GM13976 (cell line): ENCODE results near the gene TMEM11.

Source experiments
- DNase-seq: peaks from one replicate; pipeline ENCODE4 v3.0.0; 2012; ENCODE audit warnings: low spot score
- in situ Hi-C: fragments of 300-500 bp; cut with MboI; formaldehyde crosslinking; loops from one replicate; pipeline ENCODE4 v1.12.0; 2022; ENCODE audit warnings: low sequenced_read_pairs, mixed read lengths, inconsistent platforms; ENCODE audit not compliant: unreplicated experiment
- TF ChIP-seq, protein P1 (sequence below): IDR thresholded peaks from 2 replicates; pipeline ENCODE4 v1.5.1; 2012; ENCODE audit warnings: borderline replicate concordance, mild to moderate bottlenecking; ENCODE audit not compliant: insufficient read depth; ENCODE audit errors: extremely low read depth, missing control alignments, control extremely low read depth

The TMEM11 gene

DNA sequence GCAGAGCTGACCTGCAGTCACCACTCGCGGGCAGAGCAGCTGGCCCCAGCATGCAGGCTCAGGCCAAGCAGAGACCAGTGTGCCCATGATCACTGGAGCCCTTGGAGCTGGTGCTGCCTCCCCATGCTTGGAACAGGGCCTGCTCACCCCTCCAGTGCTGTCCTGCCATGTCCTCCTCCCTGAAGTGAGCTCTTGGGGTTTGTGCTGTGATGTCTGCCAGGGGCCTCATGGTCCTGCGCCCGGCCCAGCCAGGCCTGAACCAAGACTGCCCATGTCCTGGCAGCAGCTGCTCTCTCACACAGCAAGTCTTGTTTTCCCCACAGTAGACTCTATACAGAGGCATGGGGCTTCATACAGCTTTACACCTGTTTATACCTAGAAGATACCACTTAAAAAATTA is 24.6 kb downstream of the TMEM11 start:
- TF ChIP-seq, protein P1, sequence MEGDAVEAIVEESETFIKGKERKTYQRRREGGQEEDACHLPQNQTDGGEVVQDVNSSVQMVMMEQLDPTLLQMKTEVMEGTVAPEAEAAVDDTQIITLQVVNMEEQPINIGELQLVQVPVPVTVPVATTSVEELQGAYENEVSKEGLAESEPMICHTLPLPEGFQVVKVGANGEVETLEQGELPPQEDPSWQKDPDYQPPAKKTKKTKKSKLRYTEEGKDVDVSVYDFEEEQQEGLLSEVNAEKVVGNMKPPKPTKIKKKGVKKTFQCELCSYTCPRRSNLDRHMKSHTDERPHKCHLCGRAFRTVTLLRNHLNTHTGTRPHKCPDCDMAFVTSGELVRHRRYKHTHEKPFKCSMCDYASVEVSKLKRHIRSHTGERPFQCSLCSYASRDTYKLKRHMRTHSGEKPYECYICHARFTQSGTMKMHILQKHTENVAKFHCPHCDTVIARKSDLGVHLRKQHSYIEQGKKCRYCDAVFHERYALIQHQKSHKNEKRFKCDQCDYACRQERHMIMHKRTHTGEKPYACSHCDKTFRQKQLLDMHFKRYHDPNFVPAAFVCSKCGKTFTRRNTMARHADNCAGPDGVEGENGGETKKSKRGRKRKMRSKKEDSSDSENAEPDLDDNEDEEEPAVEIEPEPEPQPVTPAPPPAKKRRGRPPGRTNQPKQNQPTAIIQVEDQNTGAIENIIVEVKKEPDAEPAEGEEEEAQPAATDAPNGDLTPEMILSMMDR: no peak
- in situ Hi-C loops: loop anchor here (10.0 kb wide), 1 partner anchor 55 kb away; no protein-coding TSS in a partner anchor

DNA sequence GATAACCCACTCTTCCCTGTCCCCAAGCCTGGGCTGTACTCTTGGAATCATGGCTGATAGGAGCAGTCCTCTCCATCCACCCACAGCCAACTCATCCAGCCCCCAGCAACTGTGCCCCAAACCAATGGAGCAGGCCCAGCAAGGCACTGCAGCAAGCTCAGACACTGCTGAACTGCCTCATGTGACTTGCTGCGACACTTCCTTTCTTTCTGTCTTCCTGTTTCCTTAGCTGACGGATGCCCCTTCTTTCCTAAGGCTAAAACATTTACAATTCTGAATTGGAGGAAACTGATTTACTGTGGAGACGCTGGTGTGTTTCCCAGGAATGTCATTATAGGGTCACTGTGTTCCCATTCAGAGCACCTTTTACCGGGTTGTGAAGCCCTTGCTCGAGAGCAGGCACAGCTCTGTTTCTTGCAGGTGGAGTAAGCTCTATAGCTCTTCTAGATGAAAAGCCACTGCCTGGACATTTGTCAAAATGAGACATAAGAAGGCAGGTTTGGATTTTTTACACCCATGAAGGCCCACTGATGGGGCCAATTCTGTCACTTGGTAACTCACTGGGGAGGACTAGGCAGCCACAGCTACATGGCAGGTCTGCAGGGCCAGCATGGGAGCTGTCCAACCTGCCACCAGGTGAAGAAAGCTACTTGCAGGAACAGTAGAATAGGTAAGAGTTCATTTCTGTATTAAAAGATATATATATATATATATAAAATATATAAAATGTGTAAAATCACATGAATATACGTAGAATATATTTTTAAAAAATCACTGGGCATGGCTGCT is 27.4 kb downstream of the TMEM11 start:
- no peak for DNase-seq
- TF ChIP-seq, protein P1: no peak
- in situ Hi-C loops: loop anchor here (10.0 kb wide), 1 partner anchor 58 kb away; no protein-coding TSS in a partner anchor

More for the DNA sequence above, 24.6 kb downstream of the TMEM11 start:
- DNase-seq: no peak

DNA sequence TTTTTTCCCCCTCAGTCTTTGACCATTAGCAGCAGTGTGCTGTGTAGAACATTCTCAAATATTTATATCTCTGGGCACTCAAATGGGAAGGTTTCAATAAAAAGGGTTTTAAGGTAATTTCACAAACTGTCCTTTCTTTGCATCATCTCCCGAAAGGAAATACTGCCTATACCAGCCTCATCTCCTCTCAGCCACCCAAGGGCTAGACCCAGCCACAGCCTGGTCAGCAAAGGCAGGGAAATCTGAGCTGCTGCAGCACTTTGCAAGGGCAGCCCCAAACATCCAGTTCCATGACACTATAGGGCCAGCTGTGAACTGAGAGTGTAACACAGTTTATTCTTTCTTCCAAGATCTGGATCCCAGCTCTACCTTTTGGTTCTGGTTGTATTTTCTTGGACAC is 28.9 kb downstream of the TMEM11 start:
- TF ChIP-seq, protein P1: no peak
- no peak for DNase-seq
- in situ Hi-C loops: loop anchor here (10.0 kb wide), 1 partner anchor 60 kb away; no protein-coding TSS in a partner anchor

DNA sequence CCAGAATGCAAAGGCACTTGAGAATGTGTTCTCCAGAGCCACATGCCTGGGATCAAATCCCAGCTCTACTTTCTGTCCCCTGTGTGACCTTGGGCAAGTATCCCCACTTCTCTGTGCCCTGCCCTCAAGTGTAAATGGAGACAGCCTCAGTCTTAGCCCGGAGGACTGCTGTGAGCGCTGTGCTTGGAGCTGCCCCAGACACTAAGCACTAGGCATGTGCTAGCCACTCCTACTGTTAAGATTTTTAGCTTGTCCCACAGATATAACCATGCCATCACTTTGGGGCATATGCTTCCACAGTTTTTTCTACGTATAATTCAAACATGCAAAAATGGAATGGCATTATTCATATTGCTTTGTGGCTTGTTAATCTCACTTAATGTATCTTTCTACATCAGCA is 29.4 kb downstream of the TMEM11 start:
- DNase-seq: no peak
- TF ChIP-seq, protein P1: no peak
- in situ Hi-C loops: loop anchor here (10.0 kb wide), 1 partner anchor 60 kb away; no protein-coding TSS in a partner anchor

DNA sequence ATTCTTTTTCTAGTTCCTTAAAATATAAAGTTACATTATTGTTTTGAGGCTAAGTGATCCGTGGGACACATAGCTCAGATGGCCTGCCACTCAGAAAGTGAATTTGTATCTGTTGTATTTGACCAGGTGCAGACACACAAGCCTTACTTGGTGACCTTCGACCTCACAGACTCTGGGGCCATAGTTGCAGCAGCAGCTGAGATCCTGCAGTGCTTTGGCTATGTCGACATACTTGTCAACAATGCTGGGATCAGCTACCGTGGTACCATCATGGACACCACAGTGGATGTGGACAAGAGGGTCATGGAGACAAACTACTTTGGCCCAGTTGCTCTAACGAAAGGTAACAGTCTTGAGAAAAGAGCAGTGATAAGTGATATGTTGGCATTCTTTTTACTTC is 30.5 kb downstream of the TMEM11 start:
- in situ Hi-C loops: loop anchor here (10.0 kb wide), 1 partner anchor 61 kb away; no protein-coding TSS in a partner anchor
- no peak for DNase-seq
- TF ChIP-seq, protein P1: no peak

DNA sequence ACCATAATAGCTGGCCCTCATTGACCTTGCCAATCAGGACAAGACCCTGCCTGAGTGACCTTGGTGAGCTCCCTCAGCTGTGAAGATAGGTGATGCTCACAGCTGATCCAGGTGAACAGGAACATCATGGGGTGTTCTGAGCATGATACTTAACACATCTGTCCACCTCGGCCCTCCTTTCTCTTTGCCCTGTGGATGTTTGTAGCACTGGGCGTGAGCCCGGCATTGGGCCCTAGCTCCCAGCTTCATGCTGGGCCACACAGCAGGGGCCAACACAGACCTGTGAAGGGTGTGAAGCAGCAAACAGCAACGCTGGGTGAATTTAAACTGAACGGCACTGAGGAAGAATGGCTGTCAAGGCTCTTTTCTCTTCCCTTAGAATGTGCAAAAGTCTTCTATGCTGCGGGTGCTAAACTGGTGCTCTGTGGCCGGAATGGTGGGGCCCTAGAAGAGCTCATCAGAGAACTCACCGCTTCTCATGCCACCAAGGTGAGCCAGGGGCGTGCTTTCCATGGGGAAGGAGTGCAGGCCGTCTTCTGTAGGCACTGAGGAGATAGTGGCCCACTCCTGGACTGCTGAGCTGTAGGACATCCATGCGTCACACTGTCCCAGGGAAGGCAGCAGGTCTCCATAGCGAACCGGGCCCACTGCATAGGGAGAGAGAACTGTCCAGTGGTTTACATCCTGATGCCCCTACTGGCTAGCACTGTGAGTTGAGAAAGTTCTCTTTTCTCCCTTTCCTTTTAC is 35.9 kb downstream of the TMEM11 start:
- DNase-seq: peak; percentile 10
- TF ChIP-seq, protein P1: no peak
- in situ Hi-C loops: no loop called here
